ENCODE results near the gene PER3. TPM values are rescaled to one million over a fixed set of nuclear protein-coding genes. Genes with fewer than 3 reads are reported as not detected.

Gene PER3
- total and polyA plus RNA-seq, 9 of the 15 experiments (the other 6 are each of a cell fraction or from before 2014, with no cell fraction given) = 11.9 to 22.5 (median 14.6) TPM

DNA sequence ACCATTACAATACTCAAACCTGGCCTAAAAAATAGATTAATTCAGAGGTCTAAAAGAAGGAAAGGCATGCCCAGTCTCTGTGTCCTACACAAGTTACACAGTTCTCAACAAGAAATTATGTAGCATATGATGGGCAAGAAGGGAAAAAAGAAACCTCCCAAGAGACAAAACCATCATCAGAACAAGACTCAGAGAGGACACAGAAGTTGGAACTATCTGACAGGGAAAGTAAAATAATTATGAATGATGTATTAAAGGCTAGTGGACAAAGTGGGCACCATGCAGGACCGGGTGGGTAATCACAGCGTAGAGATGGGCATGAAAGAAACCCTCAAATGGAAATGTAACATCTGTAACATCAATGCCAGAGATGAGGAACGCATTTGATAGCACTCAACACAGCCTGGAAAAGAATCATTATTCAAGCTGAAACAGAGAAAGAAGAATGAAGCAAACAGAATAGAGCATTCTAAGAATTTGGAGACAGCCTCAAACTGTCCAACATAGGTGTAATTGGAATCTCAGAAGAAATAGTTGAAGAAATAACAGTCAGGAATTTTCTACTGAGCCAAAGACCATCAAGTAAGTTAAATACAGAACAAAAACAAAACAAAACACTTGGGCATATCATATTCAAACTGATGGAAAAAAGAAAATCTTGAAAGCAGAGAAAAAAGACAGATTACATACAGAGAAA lies 29.7 kb downstream of the PER3 start:
- no TSS peak for BruUV-seq (replicated peaks)
- Histone ChIP-seq H3K27ac (ENCODE audit: extremely low read depth, low read depth, low read length) (no peak overlapping the region), H3K9me3 (replicated peaks; ENCODE audit: control insufficient read depth, insufficient read depth, low read depth, low read length) (peaks cover 4% of the 10 kb centered on the region; the same call in 1 of the 2 replicates), H2AFZ (ENCODE audit: low read depth, low read length) (no peak overlapping the region), H3K9ac (ENCODE audit: insufficient read depth in 1 of 2, low read depth in 2 of 2, low read length in 2 of 2) (no peak overlapping the region), H3K4me3 (no peak overlapping the region), H3K79me2 (ENCODE audit: control insufficient read depth, insufficient read depth, low read length) (no peaks in the 10 kb centered on the region), H3K27me3 (ENCODE audit: control insufficient read depth in 2 of 2, insufficient read depth in 2 of 2, low read length in 2 of 2) (no peaks in the 10 kb centered on the region), H3K4me2 (ENCODE audit: insufficient read depth, low read length) (no peak overlapping the region), H4K20me1 (replicated peaks; ENCODE audit: control insufficient read depth, insufficient read depth, low read length) (no peaks in the 10 kb centered on the region), H3K36me3 (ENCODE audit: control insufficient read depth, insufficient read depth, low read length) (peaks cover 18% of the 10 kb centered on the region; the same call in 2 of the 3 replicates), H3K9me1 (ENCODE audit: control insufficient read depth, insufficient read depth, low read length) (no peaks in the 10 kb centered on the region), H3K4me1 (replicated peaks in 1 of 2; ENCODE audit: control insufficient read depth in 2 of 2, insufficient read depth in 2 of 2, low read length in 2 of 2) (peaks cover 0 to 2% of the 10 kb centered on the region in 2 experiments; a peak in 1 of 5 replicates)
- FAIRE-seq (no peak), DNase-seq (ENCODE audit: extremely low read depth in 1 of 4, low spot score in 3 of 4) (no peak), ATAC-seq (no peak)
- intact Hi-C loops (cut with micrococcal nuclease) (no loop called here), in situ Hi-C loops (cut with MboI) (loop anchor here (5.0 kb wide), 1 partner anchor 88 kb away; no protein-coding TSS in a partner anchor)
- 59% methylated on average over 3 of the region's 3 CpGs for WGBS (ENCODE audit: insufficient coverage, low coverage, missing lambda C conversion rate)
- ChIA-PET CTCF (ENCODE audit: low intra/inter-chr PET ratio) (no interaction called here), POLR2A (no interaction called here)
- TF ChIP-seq, protein P1, sequence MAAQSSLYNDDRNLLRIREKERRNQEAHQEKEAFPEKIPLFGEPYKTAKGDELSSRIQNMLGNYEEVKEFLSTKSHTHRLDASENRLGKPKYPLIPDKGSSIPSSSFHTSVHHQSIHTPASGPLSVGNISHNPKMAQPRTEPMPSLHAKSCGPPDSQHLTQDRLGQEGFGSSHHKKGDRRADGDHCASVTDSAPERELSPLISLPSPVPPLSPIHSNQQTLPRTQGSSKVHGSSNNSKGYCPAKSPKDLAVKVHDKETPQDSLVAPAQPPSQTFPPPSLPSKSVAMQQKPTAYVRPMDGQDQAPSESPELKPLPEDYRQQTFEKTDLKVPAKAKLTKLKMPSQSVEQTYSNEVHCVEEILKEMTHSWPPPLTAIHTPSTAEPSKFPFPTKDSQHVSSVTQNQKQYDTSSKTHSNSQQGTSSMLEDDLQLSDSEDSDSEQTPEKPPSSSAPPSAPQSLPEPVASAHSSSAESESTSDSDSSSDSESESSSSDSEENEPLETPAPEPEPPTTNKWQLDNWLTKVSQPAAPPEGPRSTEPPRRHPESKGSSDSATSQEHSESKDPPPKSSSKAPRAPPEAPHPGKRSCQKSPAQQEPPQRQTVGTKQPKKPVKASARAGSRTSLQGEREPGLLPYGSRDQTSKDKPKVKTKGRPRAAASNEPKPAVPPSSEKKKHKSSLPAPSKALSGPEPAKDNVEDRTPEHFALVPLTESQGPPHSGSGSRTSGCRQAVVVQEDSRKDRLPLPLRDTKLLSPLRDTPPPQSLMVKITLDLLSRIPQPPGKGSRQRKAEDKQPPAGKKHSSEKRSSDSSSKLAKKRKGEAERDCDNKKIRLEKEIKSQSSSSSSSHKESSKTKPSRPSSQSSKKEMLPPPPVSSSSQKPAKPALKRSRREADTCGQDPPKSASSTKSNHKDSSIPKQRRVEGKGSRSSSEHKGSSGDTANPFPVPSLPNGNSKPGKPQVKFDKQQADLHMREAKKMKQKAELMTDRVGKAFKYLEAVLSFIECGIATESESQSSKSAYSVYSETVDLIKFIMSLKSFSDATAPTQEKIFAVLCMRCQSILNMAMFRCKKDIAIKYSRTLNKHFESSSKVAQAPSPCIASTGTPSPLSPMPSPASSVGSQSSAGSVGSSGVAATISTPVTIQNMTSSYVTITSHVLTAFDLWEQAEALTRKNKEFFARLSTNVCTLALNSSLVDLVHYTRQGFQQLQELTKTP (IDR thresholded peaks at IDR 0.05; ENCODE audit: low read depth in 1 of 2, partially characterized antibody in 2 of 2) = peak in 1 of 2 experiments; percentile 87
- TF ChIP-seq, protein P2, sequence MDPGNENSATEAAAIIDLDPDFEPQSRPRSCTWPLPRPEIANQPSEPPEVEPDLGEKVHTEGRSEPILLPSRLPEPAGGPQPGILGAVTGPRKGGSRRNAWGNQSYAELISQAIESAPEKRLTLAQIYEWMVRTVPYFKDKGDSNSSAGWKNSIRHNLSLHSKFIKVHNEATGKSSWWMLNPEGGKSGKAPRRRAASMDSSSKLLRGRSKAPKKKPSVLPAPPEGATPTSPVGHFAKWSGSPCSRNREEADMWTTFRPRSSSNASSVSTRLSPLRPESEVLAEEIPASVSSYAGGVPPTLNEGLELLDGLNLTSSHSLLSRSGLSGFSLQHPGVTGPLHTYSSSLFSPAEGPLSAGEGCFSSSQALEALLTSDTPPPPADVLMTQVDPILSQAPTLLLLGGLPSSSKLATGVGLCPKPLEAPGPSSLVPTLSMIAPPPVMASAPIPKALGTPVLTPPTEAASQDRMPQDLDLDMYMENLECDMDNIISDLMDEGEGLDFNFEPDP (CRISPR knock-in tag; IDR thresholded peaks at IDR 0.05) = no peak
- TF ChIP-seq ASH1L (IDR thresholded peaks at IDR 0.05; ENCODE audit: borderline replicate concordance, low read depth, partially characterized antibody) (no peak), EP400 (IDR thresholded peaks at IDR 0.05) (no peak)
- TF ChIP-seq, protein P3, sequence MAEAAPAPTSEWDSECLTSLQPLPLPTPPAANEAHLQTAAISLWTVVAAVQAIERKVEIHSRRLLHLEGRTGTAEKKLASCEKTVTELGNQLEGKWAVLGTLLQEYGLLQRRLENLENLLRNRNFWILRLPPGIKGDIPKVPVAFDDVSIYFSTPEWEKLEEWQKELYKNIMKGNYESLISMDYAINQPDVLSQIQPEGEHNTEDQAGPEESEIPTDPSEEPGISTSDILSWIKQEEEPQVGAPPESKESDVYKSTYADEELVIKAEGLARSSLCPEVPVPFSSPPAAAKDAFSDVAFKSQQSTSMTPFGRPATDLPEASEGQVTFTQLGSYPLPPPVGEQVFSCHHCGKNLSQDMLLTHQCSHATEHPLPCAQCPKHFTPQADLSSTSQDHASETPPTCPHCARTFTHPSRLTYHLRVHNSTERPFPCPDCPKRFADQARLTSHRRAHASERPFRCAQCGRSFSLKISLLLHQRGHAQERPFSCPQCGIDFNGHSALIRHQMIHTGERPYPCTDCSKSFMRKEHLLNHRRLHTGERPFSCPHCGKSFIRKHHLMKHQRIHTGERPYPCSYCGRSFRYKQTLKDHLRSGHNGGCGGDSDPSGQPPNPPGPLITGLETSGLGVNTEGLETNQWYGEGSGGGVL (CRISPR knock-in tag; IDR thresholded peaks at IDR 0.05) = no peak

Measured in K562 (cell line).